ENCODE data around the gene C2orf76.

GRCh38 chr2:119280680-119281079 lies 86.0 kb downstream of the C2orf76 start:
- no peak for TF ChIP-seq CTCF (IDR thresholded peaks at IDR 0.05)
- no peak for TF ChIP-seq POLR2A (IDR thresholded peaks at IDR 0.05)

Data from thyroid gland (tissue), 4 donors.